ENCODE results near the gene PISD.

DNA sequence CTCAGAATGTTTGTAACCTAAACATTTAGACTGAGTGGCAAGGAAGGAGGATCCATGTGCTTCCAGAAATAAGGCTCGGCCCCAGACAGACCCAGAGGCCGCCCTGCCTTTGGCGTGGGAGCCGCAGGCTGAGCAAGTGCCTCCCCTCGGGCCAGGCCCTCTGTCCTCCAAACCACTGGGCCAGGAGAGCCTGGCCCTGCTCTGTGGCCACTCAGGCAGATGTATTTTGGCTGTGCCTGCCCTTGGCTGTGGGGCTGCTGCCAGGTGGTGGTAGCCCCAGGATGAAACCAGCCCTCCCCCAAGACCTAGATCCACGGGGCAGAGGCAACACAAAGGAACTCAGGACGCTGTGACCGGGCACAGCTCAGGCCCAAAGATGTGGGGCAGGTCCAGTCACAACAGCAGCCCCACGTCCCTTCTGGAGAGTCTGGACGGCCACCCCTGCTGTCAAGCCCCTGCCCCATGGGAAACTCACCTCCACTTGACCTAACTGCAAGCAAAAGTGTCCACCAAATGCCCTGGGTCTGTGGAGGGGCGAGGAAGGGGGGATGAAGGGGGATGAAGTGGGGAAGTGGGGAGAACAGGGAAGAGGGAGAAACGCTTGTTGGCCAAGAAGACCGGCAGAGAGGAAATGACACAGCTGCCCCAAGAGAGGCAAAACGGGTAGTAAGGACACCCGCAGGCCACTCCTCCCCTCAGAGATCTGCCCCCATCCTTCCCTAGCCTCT is 24.0 kb downstream of the PISD start:
- TF ChIP-seq GATA2 (IDR thresholded peaks at IDR 0.05; ENCODE audit: low read depth, low read length) (no peak), GATA3 (IDR thresholded peaks at IDR 0.05; ENCODE audit: low read depth, low read length) (no peak)

Measured in SH-SY5Y (cell line).